HG03066 (cell line): ENCODE results near the gene ANG.
"Not testable (repeated sequence)": the region's sequence is repeated elsewhere in the genome, so short reads cannot be mapped to it uniquely, and the experiment has no call there.

Experiments
- ATAC-seq: cut with Tn5 transposase; IDR thresholded peaks from one replicate; pipeline ENCODE4 v1.9.1; 2021; ENCODE audit warnings: low read depth; ENCODE audit not compliant: unreplicated experiment

ANG gene

GRCh38 chr14:20696764-20697163, 8.2 kb downstream of the ANG start:
- ATAC-seq: no peak

- no peak for ATAC-seq
Measured at GRCh38 chr14:20697273-20698017, 8.9 kb downstream of the ANG start.

GRCh38 chr14:20698018-20698329, 9.4 kb downstream of the ANG start:
- ATAC-seq: no peak

- ATAC-seq: no peak
Measured at GRCh38 chr14:20698934-20699333, 10.4 kb downstream of the ANG start.

- no peak for ATAC-seq
Measured at GRCh38 chr14:20699931-20700330, 11.4 kb downstream of the ANG start.

- ATAC-seq: not testable (repeated sequence)
Measured at GRCh38 chr14:20700965-20701364, 12.4 kb downstream of the ANG start.

- ATAC-seq: no peak
Measured at GRCh38 chr14:20706657-20707355, 18.2 kb downstream of the ANG start.

- no peak for ATAC-seq
Measured at GRCh38 chr14:20707622-20708021, 19.1 kb downstream of the ANG start.

GRCh38 chr14:20711261-20711660, 22.7 kb downstream of the ANG start:
- ATAC-seq: no peak

GRCh38 chr14:20711685-20712084, 23.1 kb downstream of the ANG start:
- no peak for ATAC-seq

GRCh38 chr14:20712904-20713303, 24.3 kb downstream of the ANG start:
- ATAC-seq: no peak

- ATAC-seq: no peak
Measured at GRCh38 chr14:20714593-20715250, 26.2 kb downstream of the ANG start.

GRCh38 chr14:20719777-20720176, 31.2 kb downstream of the ANG start:
- ATAC-seq: no peak

- ATAC-seq: no peak
Measured at GRCh38 chr14:20720741-20721140, 32.2 kb downstream of the ANG start.

GRCh38 chr14:20722016-20722415, 33.5 kb downstream of the ANG start:
- no peak for ATAC-seq

- no peak for ATAC-seq
Measured at GRCh38 chr14:20723488-20723887, 34.9 kb downstream of the ANG start.

GRCh38 chr14:20726121-20726520, 37.6 kb downstream of the ANG start:
- not testable (repeated sequence) for ATAC-seq

- ATAC-seq: no peak
Measured at GRCh38 chr14:20726531-20726930, 38.0 kb downstream of the ANG start.

GRCh38 chr14:20730891-20731290, 42.3 kb downstream of the ANG start:
- ATAC-seq: no peak

GRCh38 chr14:20732477-20732876, 43.9 kb downstream of the ANG start:
- no peak for ATAC-seq

GRCh38 chr14:20732979-20733635, 44.5 kb downstream of the ANG start:
- ATAC-seq: no peak
